PC-9 (cell line): ENCODE results near the gene TLE4.

ENCODE experiments used
- CTCF ChIP-seq: fragments of 200-600 bp; sonication (generic); conservative IDR thresholded peaks from 2 replicates; pipeline ENCODE4 v1.6.1; 2017; ENCODE audit warnings: mixed run types, antibody characterized with exemption, mild to moderate bottlenecking, moderate library complexity
- EZH2 ChIP-seq: fragments of 200-600 bp; sonication (generic); IDR thresholded peaks from 2 replicates; pipeline ENCODE4 v1.8.0; 2017; ENCODE audit warnings: antibody characterized with exemption, low read depth

DNA sequence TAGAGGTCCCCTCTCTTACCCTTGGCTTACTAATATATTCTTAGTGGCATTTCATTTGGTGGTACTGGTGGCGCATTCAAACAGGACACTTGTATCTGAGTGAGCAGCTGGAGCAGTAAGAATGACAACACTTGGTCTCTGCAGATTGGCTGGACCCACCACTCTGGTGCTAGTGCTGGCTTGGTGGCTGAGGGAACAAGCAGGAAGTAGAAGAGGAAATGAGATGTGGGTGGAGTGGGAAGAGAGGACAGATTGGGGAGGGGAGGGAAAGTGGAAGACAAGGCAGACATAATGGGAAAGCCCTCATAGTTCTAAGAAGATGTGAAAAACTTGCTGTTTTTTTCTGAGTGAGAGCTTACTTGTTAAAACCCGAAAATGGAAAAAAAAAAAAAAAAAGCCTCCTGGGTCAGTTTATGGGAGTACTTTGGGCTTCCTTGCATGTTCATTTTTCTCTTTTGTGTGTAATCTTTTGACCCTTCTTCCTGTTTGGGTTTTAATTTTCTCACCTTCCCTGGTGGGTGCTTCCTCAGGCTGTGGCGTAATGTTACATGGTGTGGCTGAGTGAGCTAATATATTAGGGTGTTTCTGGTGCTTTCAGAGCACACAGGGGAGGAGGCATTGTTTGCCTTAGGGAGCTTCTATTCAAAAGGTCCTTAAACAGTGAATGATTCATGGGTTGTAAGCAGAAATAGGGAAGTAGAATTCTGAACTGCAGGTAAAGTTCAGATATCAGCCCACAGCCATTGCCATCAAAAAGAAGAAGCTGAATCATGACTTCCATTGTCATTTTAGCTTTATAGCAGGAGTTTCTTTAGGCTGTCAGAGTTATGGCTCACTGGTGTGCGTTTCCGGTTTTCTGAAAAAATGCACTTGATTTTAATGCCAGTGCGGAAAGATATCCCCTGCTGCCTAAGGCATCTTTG lies 52.3 kb downstream of the TLE4 start:
- no peak for TF ChIP-seq CTCF
- no peak for TF ChIP-seq EZH2
